HG03457 (cell line): ENCODE measurements around the gene PDP2.

Experiments
- ATAC-seq: cut with Tn5 transposase; IDR thresholded peaks from one replicate; pipeline ENCODE4 v1.9.1; 2021; ENCODE audit warnings: moderate number of reproducible peaks; ENCODE audit not compliant: unreplicated experiment

Gene PDP2, protein sequence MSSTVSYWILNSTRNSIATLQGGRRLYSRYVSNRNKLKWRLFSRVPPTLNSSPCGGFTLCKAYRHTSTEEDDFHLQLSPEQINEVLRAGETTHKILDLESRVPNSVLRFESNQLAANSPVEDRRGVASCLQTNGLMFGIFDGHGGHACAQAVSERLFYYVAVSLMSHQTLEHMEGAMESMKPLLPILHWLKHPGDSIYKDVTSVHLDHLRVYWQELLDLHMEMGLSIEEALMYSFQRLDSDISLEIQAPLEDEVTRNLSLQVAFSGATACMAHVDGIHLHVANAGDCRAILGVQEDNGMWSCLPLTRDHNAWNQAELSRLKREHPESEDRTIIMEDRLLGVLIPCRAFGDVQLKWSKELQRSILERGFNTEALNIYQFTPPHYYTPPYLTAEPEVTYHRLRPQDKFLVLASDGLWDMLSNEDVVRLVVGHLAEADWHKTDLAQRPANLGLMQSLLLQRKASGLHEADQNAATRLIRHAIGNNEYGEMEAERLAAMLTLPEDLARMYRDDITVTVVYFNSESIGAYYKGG

DNA sequence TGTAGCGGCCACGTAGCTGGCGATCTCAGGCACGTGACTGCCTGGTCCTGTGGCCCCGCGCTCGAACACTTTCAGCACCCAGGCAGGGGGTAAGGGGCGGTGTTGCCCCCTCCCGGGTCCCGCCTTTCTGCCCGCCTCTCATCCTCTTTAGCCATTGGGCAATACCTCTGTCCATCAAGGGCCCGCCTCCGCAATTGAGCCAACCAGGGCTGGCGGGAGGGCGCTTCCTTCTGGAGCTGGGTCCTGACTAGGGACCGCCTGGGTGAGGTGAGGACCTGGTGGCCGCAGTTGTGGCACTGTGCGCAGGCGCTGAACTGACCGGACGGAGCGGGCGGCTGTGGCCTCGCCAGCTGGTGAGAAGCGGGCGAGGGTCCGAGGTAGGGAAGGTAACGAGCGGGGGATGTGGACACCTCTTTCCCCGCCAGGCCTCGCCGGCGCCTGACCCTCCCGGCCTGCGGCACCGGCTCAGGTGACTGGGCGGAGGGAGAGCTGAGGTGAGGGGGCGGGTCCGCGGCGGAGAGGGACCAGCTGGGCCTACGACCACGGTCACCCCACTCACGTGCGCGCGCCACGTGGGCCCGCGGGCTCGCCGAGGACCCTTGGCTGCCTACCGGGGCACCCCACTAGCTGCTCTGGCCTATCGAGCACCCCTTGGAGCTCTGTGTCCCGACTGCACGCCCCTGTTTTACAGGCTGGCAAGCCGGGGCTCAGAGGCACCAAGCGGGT, at the start of gene PDP2:
Gene PDP2 (plus strand): TSS at position 228 of the 726 bp plus-strand sequence. CDS start 3,770 bp downstream, outside the sequence.
- peak; percentile 86 for ATAC-seq

DNA sequence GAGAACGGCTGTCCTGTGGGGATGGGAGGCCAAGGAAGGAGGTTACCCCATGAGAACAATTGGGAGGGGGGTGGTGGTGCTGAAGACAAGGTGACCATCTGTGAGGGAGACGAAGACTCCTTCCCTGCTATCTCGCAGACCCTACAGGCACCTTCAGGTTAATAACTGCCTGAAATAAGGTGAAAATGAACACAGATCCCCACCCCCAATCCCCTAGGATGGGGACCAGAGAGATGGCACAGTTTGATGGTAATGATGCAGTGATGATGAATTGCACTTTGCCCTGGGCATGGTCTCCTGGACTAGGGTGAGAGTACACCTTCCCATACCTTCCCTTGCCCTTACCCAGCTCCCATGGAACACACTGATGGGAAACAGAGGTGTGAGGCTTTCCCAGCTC, 48.1 kb upstream of the PDP2 start:
- ATAC-seq: no peak

DNA sequence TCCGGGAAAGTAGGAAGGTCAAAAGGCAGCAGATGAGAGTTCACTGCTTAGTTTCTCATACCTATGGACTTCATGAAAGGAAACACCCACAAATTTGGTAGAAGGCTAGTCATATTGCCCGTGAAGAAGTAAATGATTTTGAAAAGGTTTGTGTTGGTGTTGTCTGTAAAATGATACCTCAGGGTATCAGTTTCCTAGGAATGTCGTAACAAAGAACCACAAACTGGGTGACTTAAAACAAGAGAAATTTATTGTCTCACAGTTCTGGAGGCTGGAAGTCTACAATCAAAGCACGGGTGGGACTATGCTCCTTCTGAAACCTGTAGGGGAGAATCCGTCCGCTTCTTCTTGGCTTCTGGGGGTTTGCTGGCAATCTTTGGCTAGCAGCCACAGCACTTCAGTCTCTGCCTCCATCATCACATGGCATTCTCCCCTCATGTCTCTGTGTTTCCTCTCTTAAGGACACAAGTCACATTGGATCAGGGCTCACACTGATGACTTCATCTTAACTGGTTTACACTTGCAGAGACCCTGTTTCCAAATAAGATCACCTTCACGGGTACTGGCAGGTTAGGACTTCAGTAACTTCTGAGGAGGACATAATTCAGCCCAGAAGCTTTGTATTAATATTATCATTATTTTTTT, 47.5 kb upstream of the PDP2 start:
- ATAC-seq: no peak

DNA sequence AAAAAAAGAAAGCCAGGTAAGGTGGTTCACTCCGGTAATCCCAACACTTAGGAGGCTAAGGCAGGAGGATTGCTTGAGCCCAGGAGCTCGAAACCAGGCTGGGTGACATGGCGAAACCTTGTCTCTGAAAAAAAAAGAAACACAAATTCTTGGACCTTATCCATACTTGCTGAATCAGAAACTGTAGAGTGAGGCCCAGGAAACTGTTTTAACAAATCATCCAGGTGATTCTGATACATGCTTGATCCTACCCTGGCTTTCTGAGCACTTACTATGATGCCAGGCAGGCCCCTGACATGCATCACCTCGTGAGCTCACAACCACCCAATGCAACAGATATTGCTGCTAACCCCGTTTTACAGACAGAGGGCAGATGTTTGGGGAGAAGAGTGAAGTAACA, 45.6 kb upstream of the PDP2 start:
- no peak for ATAC-seq

DNA sequence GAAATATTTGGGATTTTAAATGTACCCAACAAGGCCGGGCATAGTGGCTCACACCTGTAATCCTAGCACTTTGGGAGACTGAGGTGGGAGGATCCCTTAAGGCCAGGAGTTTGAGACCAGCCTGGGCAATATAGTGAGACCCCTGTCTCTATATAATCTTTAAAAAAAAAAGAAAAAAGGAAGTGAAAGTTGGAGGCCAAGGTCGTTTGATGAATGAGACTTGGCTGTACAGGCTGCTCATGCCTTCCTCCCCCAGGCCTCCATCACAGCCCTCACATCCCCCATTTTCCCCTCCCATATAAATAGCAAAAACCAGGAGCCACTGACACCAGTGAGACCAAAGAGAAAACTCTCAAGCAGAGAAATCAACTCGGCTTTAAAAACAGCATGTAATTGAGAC, 39.4 kb upstream of the PDP2 start:
- no peak for ATAC-seq

DNA sequence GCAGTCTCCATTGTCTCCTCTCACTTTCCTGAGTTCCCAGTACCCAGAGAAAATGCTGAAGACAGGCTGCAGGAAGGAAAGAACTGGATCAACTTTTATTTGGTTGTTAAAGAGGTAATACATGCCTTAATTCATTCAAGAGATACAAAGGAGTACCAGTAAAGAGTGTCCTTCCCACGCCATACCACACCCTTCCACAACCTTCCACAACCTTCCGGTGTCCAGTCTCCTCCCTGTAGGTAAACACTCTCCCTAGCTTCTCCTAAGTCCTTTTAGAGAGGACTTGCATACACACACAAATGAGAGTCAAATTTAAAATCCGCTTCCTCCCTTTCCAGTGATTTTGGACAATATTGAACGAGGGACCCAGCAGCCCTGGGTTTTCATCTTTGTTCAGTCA, 38.9 kb upstream of the PDP2 start:
- ATAC-seq: no peak

DNA sequence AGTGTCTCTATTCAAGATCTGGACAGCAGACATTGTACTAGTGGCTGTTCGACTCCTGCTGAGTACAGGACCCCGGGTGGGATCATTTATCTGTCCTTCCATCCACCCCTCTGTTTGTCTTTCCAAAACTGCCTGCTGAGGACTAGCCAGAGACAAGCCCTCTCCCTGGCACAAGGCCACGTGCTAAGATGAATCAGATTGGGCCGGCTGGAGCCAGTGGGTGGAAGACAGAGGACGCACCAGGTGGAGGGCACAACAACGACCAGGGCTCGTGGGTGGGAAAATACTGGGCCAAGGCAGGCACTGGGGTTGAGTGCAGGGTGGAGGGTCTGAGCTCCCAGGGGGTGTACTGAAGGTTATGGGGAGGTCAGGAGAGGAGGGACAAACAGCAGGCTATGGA, 37.5 kb upstream of the PDP2 start:
- no peak for ATAC-seq

DNA sequence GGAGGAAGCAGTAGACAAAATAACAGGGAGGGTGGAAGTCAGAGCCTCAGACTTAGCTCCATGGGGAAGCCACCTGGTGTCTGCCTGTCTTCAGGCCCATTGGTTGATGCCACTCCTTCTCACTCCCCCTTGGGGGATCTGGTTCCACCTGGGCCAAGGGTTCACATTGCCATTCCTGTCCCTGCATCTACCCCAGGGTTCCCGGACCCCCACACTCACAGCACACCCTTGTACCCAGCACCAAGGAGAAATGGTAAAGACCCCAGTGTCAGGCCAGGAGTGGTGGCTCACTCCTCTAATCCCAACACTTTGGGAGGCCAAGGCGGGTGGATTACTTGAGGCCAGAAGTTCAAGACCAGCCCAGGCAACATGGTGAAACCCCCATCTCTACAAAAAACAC, 37.1 kb upstream of the PDP2 start:
- no peak for ATAC-seq

DNA sequence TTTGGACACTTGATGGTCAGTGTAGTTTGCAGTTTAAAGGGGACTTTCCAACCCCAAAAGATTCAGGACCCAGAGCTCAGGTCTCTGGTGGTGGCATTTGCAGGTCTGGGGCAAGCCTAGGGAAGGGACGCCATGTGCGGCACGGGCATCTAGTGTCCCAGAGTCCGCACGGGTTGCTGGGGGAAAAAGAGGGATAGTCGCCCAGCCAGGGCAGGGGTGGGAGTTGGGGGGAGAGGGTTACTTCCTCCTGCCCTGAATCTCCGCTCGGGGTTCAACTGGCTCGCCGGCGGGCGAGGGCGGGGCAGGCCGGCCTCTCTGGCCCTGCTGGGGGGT, 36.3 kb upstream of the PDP2 start:
- ATAC-seq: no peak

DNA sequence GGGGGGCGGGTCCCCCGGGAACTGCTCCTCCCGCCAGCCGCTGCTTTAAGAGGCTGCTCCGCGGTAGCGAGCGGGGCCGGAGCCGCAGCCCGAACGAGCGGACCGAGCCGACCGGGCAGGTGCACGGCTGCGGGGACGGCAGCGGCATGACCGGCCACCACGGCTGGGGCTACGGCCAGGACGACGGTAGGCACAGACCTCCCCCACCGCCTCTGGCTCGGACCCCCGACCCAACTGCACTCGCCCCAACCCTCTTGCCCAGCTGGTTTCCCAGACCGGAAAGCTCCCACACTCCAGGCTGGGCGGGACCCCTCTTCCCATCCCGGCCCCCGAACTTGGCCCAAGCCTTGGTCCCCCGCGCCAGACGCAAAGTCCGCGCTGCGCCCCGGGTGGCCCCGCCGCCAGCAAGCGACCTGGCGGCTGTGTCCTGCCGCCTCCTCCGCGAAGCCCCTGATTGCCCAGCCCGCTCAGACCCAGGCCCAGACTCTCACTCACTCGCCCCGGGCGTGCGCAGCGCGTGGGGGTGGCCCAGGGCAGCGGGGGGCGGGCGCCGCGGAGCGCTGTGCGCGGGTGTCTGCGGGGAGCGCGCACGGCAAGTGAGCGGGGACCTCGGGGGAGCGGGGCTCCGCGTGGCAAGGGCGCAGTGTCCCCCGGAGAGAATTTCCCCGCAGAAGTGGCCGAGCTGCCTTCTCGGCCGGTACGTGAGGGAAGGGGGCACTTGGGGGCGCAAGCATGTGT, 35.8 kb upstream of the PDP2 start, which contains the start of gene CA7:
Gene CA7 (plus strand): TSS at position 73 of the 738 bp plus-strand sequence. CDS start 74 bp downstream, at position 147.
- ATAC-seq: no peak

DNA sequence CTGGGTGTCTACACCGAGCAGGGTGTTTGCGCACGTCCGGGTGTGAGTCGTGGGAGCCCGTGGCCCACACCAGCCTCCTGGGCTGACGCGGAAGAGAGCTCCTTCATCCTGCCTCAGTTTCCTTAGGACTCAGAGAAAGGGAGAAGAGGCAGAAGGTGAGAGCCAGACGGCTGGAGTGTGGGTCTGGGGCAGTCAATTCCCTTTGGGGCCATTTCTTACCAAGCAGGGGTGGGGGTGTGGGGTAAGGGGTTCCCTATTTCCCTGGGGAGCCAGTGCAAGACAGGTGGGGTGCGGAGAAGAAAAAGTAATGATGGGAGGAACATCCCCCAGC, 35.3 kb upstream of the PDP2 start:
- ATAC-seq: no peak

DNA sequence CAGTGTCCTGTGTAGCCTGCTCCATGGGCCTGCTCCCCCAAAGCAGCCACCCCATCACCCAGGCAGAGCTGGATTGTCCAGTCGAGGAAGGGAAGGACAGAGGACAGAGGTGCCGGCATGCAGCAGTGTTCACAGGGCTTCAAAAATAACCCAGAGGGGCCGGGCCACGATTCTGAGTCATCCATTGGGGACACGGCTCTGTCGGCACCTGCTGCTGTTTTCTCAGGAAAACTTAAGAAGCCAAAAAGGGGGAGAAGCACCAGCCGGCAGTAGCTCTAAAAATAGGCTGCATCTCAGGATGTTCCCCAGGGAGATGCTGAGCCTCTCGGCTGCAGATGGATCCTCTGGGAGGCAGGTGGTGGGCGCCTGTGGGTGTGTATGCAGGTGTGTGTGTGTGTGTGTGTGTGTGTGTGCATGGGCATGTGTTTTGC, 34.5 kb upstream of the PDP2 start:
- no peak for ATAC-seq

DNA sequence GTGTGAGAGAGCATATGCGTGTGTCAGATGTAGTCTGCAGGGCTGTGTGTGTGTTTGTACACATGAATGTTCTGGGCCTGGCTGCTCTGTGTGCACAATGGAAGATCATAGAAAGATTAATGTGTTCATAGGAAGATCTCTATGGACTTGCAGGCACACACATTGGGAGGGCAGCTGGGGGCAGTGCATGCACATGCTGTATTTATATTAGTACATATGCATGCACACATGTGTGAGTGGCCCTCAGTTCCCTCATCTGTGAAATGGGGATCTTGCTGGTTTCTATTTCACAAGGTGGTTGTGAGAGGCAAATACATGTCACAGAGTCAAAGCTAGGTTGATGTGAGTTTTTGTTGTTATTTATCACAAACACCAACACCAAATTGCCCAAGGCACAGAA, 34.0 kb upstream of the PDP2 start:
- ATAC-seq: no peak

DNA sequence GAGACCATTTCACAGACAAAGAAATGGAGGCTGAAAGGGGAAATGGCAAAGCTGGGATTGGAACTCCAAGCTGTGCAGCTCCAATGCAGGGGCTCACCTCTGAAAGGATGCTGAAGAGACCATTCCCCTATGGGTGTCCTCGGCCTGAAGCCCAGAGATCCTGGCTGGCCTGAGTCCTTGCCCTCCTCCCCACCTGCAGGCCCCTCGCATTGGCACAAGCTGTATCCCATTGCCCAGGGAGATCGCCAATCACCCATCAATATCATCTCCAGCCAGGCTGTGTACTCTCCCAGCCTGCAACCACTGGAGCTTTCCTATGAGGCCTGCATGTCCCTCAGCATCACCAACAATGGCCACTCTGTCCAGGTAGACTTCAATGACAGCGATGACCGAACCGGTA, 33.5 kb upstream of the PDP2 start:
- ATAC-seq: no peak

DNA sequence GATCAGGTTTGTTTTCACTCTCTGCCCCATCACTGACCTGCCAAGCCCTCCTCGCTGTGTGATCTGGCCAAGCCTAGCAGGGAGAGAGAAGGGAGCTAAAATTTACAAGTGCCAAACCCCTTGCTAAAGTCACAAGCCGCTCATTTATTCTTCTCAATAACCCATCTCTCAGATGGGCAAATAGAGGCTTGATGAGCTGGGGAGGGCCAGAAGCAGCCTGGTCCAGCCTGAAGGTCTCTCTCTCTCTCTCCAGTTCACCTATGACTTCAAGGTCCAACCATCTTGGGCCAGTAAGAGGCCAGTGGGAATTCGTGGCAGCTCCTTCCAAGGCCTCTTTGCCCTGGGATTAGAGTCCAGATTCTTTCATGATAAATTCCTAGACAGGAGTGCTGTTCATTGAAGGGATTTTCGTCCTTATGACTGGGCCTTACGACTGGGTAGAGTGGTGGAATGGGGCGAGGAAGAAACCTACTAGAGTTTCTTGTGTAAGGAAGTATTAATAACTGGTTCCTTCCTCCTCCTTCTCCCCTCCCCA, 32.7 kb upstream of the PDP2 start:
- ATAC-seq: no peak

DNA sequence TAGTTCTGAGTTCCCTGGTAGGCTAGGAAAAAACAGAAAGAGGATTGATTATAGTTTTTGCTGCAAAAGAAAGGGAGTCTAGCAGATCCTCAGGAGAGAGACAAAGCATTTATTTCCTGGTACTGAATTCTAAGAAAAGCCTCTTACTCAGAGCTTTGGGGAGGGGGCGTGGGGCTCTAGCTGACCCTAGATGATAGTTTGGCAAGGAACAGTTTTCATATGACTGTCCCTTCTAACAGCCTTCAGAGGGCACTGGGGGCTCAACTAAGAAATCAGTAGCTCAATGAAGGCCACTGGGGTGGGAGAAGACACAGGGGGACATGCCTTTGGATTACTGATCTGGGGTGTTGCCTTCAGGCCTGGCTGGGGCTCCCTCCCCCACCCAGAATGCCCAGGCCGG, 32.1 kb upstream of the PDP2 start:
- no peak for ATAC-seq

DNA sequence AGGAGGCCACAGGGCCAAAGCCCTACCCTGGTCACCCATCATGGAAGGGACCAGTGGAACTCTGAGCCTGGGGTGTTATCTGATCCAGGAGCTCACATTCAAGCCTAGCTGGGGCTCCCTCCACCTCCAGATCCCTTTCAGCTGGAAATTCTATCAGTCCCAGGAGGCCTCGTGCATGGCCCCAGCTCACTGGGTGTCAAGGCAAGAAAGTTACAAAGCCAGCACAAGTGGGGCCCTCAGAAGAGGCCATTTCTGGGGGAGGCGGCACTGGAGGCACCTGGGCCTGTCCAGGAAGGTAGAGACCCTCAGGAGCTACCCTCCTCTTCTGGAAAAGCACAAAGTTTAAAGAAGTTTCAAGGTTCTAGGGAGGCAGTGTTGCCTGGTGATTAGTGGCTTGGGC, 31.3 kb upstream of the PDP2 start:
- ATAC-seq: no peak

DNA sequence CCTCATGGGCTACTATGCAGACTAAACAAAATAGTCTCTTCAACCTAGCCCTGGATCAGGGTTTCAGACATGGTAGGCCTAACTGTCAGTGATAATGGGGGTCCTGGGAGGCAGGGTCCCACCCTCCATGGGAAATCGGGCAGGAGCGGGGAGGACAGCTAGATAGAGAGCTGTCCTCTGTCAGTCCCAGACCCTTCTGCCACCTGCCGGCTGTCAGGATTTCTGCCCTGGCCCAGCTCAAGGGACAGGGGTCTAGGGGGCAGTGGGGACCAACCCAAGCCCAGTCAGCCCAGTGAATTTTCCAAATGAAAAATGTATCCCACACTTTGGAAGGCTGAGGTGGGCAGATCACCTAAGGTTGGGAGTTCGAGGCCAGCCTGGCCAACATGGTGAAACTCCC, 30.8 kb upstream of the PDP2 start:
- no peak for ATAC-seq

DNA sequence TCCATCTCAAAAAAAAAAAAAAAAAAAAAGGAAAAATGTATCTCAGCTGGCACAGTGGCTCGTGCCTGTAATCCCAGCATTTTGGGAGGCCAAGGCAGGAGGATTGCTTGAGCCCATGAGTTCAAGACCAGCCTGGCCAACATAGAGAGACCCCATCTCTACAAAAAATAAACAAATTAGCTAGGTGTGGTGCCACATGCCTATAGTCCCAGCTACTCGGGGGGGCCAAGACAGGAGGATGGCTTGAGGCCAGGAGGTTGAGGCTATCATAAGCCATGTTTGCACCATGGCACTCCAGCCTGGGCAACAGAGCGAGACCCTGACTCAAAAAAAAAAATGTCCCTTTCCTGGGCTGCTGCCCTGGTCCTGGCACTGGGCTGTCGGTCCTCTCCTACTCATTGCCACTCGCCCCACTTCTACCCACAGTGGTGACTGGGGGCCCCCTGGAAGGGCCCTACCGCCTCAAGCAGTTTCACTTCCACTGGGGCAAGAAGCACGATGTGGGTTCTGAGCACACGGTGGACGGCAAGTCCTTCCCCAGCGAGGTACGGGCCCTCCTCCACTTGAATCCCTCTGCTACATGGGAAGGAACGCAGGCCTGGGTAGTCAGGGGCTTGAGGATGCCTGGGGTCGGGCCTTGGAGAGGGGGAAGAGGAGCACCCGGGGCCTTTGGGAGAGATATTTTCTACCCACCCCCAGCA, 30.1 kb upstream of the PDP2 start:
- ATAC-seq: no peak
